ENCODE data around the gene PCDHAC1.

The PCDHAC1 gene

DNA sequence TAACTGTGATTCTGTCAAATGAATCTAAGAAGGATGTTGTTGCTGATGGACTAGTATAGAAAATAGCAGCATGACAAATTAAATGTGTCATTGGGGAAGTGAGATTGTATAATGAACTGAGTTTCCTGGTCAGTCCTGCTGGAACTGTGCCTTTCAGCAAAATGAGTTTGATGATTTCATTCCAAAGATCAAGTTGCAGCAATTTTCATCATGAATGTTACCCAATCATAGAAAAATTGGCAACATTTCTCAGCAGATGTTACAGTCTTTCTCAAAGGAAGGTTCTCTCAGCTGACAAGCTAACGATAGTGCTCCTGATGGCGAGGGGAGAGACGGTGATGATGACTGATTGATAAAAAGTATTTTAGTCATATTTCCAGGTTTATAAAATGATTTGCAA, 50.9 kb downstream of the PCDHAC1 start:
- Histone ChIP-seq H3K9ac (ENCODE audit: low read depth, low read length) (no peak overlapping the region), H3K36me3 (ENCODE audit: insufficient read depth, low read depth, low read length) (no peaks in the 10 kb centered on the region), H3K27me3 (ENCODE audit: insufficient read depth, low read length) (no peaks in the 10 kb centered on the region), H3K27ac (ENCODE audit: low read length) (no peak overlapping the region), H3K4me3 (ENCODE audit: low read length) (no peak overlapping the region), H3K9me3 (ENCODE audit: insufficient read depth, low read depth, low read length) (no peaks in the 10 kb centered on the region), H3K4me1 (ENCODE audit: insufficient read depth, low read length) (peaks cover 7% of the 10 kb centered on the region; the same call in 1 of the 2 replicates)

DNA sequence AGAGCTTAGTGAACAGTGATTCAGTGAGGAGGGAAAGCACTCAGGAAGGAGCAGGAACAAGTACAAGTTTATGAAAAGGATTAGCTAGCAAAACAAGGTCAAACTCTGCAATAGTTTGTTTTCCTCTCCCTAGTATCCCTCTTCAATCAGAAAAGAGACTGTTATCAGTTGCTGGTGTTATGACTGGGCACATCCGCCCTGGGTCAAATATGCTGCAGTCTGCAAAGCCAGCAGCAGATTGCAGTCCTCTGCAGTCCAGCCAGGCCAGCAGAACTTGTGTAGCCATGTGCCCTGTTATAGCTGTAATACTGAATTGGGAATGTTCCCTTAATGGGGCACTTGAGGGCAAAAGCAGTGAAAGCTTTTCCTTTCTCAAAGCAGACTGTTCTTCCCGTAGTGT, 52.2 kb downstream of the PCDHAC1 start:
- Histone ChIP-seq H3K27ac (ENCODE audit: low read length) (no peak overlapping the region), H3K4me1 (ENCODE audit: insufficient read depth, low read length) (peaks cover 7% of the 10 kb centered on the region; the same call in 1 of the 2 replicates), H3K9ac (ENCODE audit: low read depth, low read length) (no peak overlapping the region)

GRCh38 chr5:140978983-140979382, 52.9 kb downstream of the PCDHAC1 start:
- H3K27me3 ChIP-seq (ENCODE audit: insufficient read depth, low read length) = no peaks in the 10 kb centered on the region
- no peaks in the 10 kb centered on the region for H3K36me3 ChIP-seq (ENCODE audit: insufficient read depth, low read depth, low read length)
- H3K9ac ChIP-seq (ENCODE audit: low read depth, low read length) = no peak overlapping the region
- no peak overlapping the region for H3K27ac ChIP-seq (ENCODE audit: low read length)
- no peak overlapping the region for H3K4me3 ChIP-seq (ENCODE audit: low read length)
- no peaks in the 10 kb centered on the region for H3K9me3 ChIP-seq (ENCODE audit: insufficient read depth, low read depth, low read length)
- peaks cover 7% of the 10 kb centered on the region; the same call in 1 of the 2 replicates for H3K4me1 ChIP-seq (ENCODE audit: insufficient read depth, low read length)

More for the DNA sequence above, 52.2 kb downstream of the PCDHAC1 start:
- no peaks in the 10 kb centered on the region for H3K27me3 ChIP-seq (ENCODE audit: insufficient read depth, low read length)
- no peak overlapping the region for H3K4me3 ChIP-seq (ENCODE audit: low read length)
- H3K36me3 ChIP-seq (ENCODE audit: insufficient read depth, low read depth, low read length) = no peaks in the 10 kb centered on the region
- H3K9me3 ChIP-seq (ENCODE audit: insufficient read depth, low read depth, low read length) = no peaks in the 10 kb centered on the region

Measured in iPS-20b (cell line).